GM19193 (cell line): ENCODE measurements around the gene PALB2.

Experiments used
- POLR2A ChIP-seq: IDR thresholded peaks from 4 replicates; pipeline ENCODE4 v1.6.1; 2011; ENCODE audit not compliant: insufficient read depth, insufficient read length; ENCODE audit errors: extremely low read depth

PALB2 gene

DNA sequence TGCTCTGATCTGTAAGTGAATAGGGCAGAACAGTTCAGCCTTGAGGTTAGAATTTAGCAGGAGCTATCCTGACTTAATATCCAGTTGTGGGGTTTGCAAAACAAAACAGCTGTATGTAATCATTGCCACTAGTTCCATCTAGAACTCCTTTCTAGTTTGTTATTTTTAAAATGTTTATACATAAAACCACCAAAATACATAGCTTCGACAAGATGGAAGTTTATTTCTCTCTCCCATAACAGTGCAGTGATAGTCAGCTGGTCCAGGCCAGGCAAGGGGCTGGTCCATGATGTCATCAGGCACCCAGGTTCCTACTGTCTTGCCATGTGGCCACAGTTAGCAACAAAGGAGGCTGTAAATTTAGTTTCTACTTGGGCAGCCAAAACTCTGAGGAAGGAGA, 27.1 kb upstream of the PALB2 start:
- no peak for TF ChIP-seq POLR2A

DNA sequence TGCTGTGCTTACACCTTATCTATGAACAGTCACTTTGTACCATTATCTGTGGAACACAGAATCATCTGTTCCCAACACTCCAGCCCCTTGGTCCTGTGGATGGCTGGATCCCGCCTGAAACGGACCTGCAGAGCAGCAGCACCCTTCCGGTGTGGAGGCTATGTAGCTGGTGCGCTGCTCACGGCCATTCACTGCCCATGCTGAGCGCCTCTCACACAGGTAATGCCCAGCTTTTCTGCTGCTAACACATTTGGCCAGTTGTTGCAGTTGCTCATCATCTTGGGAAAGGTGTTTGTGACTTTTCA, 26.2 kb upstream of the PALB2 start:
- no peak for TF ChIP-seq POLR2A

DNA sequence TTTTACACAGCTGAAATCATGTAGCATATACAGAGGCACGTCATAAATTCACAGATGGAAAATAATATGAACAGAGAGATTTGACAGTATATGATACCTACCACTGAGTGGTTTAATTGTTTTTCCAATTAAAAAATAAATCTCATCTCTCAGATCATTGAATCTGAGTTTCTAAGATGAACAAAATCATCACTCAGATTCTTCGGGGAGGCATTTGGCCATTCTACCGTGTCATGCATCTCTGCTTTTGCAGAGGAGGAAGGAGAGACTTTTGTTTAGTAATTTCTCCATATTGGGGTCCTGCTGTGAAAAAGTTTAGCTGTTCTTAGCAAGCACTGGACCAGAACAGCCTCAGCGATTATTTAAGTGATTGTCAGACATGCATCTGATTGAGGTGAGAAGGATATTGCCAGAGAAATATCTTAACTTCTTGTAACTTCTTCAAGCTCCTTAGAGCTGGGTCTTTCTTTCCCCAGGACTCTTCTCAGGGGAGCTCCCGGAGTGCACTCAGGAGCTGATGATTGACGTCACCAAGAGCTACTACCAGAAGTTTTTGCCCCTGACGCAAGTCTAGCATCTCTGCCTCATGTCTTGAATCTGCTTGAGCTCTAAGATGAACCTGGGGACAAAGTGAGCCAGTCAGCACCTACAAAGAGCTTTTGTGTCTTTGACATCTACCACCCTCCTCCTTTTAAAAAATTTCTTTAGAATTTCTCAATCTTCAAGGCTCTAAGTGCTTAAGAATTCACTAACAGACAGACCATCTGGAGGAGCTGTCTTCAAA, 25.7 kb upstream of the PALB2 start:
- no peak for TF ChIP-seq POLR2A

DNA sequence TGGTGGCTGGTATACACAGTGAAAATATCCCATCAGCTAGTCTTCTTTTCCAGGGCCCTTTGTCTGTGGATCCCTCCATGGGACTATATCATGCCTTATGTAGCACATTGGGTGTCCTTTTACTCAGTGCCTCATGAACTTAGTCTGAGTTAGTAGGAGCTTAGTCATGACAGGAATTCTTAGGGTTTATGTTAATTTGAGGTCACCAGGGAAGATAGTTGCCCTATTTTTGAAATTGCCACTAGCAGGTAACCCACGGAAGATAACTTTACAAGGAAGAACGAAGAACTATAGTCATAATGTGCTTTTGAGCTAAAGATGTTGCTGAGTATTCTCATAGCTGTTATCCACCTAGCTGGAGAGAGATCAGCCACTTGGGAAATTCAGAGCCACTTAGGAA, 22.8 kb upstream of the PALB2 start:
- TF ChIP-seq POLR2A: no peak

DNA sequence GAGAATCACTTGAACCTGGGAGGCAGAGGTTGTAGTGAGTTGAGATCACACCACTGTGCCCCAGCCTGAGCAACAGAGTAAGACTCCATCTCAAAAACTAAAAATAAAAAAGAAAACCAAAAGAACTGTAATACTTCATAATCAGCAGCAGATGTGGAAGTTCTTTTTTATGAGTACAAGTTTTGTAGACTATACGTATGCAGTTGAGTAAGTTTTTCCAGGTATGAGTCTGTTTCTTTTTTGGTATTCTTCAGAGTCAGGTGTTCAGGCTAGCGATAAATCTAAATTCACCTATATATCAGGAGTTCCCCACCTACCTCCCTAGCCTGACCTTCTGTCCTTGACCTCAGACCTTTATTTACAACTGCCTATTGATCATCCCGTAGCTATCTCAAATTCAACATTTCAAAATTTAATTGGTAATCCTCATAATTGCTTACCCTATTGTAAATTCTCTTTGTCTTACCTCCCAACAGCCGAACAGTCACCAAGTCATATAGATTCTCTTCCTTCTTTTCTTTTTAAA, 10.9 kb upstream of the PALB2 start:
- TF ChIP-seq POLR2A: no peak

DNA sequence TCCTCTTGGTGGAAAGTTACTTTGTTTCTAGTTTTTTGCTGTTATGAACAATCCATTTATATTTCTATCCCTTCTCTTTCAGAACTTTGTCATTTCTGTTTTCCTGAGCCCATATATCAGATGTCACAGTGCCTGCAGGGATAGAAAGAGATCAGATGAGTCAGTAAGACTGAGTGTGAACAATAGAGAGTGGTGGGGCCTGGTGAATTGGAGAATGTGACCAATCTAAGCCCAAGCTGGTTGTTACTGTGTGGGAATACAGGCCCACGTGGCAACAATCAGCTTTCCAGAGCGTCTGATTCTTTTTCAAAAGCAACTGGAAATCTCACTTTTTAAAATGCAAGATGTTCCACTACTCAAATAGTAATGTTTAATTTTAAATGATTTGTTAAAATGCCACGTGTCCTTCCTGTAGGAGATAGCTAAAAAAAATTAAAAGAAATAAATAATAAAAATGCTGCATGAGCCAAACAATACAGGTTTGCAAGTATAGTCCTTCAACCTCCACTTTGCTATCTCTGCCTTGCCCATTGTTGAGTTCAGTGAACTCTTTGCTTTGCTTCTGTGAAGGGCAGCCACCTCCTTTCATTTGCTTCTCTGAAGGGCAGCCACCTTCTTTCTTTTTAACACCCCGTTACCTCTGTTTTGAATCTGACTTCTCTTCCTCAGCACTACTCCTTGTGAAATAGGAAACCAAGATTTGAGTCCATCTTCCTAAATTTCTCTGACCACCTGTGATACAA, 9.7 kb upstream of the PALB2 start:
- TF ChIP-seq POLR2A: no peak

DNA sequence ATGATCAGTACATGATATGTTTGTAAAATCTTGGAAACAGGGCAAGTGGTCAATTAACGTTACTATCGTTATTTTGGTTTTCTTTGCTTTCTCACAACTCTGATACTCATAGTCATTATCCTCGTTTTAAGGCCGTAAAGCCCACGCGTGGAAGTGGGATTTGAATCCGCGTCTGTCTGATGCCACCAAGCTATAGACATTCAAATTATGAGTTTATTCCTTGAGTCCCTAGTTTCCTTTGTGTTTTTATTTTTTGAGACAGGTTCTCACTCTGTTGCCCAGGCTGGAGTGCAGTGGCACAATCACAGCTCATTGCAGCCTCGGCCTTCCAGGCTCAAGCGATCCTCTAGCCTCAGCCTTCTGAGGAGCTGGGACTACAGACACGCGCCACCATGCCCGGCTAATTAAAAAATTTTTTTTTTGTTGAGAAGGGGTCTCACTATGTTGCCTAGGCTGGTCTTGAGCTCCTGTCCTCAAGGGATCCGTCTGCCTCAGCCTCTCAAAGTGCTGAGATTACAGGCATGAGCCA, 1.2 kb upstream of the PALB2 start:
- TF ChIP-seq POLR2A: no peak

DNA sequence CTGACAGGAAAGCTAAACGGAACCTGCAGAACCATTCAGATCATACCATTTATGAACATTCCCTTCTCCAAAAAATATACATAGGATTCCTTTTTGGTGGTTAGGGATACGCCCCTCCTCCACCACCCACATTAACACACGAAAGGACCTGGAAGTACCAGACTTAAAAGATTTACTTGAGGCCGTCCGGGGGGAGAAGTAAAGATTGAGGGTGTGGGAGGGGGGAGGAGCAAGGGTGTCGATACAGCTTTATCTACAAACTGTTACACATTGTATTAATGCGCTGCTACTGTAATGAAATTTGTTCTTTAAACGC, 537 bp downstream of the PALB2 start:
- TF ChIP-seq POLR2A: no peak

DNA sequence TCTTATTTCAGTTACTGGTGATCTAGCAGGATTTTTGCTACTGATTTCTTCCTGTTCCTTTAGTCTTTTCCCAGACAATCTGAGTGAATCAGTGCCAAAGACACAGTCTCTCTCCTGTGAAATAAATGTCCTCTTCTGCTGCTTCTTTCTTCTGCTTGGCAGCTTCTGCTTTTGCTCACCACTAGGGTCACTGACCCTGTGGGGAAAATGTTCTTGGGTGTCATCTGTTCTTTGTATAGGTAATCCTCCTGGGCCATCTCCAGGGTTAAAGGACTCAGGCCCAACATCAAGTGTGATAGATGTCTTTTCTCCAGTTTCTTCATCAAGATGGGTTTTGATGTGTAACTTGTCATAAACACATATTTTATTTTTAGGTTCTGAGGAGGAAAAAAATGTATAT, 5.2 kb downstream of the PALB2 start:
- no peak for TF ChIP-seq POLR2A

DNA sequence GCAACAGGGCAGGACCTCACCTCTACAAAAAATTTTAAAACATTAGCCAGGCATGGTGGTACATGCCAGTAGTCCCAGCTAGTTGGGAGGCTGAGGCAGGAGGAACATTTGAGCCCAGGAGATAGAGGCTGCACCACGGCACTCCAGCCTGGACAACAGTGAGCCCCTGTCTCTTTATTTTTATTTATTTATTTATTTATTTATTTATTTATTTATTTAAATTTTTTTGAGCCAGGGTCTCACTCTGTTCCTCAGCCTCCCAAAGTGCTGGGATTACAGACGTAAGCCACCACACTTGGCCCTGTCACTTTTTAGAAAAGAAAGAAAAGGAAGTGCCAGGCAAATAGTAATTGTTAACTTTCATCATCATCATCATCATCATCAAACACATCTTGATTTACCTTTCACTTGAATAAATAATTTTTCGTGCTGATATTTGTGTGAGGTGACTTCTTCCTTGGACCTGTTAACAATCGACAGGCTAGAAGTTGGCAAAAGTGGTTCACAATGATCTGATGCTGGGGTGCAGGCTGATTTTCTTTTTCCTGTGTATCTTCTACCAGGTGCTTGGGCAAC, 6.6 kb downstream of the PALB2 start:
- TF ChIP-seq POLR2A: no peak

DNA sequence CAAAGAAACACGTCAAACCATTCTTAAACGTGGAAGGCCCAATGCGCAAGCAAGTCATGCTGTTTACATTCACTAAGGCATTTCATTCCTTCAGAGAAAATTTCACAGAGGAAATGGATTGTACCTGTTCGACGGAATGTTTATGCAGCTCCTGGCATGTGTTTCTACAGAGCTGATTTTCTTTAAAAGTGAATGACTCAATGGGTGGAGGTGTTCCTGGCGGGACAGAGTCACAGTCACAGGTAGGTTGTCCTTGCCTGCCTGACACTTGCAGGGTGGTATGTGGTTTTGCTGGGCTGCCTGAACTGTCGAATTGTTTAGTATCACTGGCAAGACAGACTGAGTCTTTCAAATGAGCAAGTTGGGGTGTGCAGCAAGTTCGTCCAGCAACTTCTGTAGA, 11.6 kb downstream of the PALB2 start:
- TF ChIP-seq POLR2A: no peak

DNA sequence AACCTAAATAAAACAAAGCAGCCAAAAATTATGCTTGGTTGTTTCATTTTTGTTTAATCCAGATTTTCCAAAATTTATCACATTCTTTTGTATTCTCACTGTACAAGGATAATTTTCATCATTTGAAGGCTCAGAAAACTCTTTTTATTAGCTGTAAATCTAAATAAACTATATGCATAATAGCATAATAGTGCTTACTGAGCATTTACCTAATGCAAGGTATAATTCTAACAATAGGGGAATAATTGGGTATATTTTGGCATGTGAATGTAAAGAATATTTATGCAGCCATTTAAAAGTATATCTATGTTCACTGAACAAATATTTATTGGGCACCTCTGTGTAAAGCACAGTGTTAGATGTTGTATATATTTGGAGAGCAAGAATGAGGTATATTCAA, 17.0 kb downstream of the PALB2 start:
- no peak for TF ChIP-seq POLR2A

DNA sequence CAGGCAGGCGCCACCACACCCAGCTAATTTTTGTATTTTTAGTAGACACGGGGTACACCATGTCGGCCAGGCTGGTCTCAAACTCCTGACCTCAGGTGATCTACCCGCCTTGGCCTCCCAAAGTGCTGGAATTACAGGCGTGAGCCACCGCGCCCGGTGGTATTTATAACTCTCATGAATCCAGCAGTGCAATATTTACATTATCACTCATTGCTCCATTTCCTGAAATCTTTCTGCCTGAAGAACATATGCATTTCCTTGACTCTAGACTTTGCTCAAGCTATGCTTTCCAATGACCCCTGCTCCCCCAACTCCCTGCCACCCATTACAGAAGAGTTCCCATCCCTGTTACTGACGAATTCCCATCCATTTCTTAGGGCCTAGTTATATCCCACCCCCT, 25.3 kb downstream of the PALB2 start:
- no peak for TF ChIP-seq POLR2A

DNA sequence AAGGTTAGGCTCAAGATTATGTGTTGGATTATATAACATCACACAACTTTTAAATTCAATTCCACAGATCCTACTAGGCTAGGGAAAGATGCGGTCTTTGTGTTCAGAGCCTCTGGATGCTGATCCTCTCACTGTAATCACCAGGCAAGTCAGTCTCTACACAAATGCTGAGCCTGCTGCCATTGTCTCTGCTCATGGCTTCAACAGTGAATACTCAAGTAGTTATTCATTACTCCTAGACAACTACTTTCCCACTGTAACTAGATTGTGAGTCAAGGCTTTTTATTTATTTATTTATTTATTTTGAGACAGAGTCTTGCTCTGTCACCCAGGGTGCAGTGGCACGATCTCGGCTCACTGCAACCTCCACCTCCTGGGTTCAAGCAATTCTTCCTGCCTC, 29.2 kb downstream of the PALB2 start:
- no peak for TF ChIP-seq POLR2A

DNA sequence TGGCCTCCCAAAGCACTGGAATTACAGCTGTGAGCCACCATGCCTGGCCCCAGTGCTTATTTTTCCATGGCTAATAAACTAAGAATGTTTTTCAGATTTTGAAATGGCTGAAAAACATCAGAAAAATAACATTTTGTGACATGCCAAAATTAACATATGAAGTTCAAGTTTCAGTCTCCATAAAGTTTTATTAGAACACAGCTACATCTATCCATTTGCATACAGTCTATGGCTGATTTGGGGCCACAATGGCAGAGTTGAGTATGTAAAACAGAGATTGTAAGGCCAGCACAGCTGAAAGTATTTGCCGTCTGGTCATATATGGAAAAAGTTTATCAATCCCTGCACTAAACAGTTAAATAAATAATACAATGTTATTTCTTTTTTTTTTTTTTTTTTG, 31.2 kb downstream of the PALB2 start:
- no peak for TF ChIP-seq POLR2A

DNA sequence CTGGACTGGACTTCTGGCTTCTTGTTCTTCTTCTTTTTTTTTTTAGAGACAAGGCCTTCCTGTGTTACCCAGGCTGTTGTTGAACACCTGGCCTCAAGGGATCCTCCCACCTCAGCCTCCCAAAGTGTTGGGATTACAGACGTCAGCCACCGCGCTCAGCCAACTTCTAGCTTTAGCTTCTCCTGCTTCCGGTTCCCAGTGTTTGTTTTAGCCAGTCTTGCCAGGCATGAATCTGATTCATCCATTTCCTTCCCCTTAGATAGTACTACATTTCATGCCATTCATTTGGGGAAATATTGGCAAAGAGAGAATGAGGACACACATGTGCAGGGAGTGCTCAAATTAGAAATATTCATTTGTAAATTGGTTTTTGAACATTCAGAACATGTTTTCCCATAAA, 32.9 kb downstream of the PALB2 start:
- TF ChIP-seq POLR2A: no peak
